SH-SY5Y (cell line): Measurements from ENCODE around the gene ZHX3.

Experiments used
- GATA2 ChIP-seq: IDR thresholded peaks from 2 replicates; pipeline ENCODE4 v1.6.1; 2011; ENCODE audit warnings: mild to moderate bottlenecking, low read depth, low read length
- GATA3 ChIP-seq: IDR thresholded peaks from 2 replicates; pipeline ENCODE4 v1.6.1; 2011; ENCODE audit warnings: low read depth, mild to moderate bottlenecking, low read length, moderate library complexity

DNA sequence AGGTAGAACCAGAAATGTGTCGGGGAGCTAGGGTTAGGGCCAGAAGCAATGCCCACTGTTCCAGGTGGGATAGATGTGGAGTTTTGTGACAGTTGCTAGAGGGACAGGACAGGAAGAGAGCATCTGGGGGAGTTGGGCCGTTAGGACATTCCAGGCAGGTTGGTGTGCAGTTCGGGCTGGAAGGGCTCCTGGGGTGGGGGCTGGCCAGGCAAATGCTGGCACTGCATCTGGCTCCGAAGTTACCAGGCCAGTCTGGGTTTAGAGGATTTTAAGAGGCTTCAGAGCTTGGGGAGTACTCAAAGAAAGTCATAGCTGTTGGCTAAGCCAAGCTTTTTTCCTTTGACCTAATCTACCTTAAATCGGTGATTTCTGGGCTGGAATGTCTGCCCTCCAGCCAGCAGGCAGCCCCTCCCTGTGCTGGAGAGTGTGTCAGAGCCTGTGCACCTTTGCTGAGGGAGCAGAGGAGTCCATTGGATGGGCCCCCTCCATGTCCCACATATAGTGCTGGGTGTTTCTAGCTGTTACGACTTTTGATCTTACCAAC, 159.4 kb downstream of the ZHX3 start:
- no peak for TF ChIP-seq GATA3
- TF ChIP-seq GATA2, result no peak
